ENCODE results near the gene ASCC2. TPM values are rescaled to one million over a fixed set of nuclear protein-coding genes. Genes with fewer than 3 reads are reported as not detected.

Gene ASCC2
- total RNA-seq, 1 experiment from 2014 or later: 43.6 TPM

- H3K27ac Mint-ChIP-seq: no peak overlapping the region
- CTCF ChIA-PET: interaction anchor here (0.7 to 2.2 kb wide), 7 partner anchors 11 to 347 kb away, joined by 3 to 6 read pairs (median 3); partner anchors contain the start of gene ZMAT5
- H3K4me3 Mint-ChIP-seq: no peak overlapping the region
- DNase-seq (ENCODE audit: low spot score) (no peak), ATAC-seq (no peak)
- H3K36me3 Mint-ChIP-seq: peaks cover 6% of the 10 kb centered on the region
- H3K27me3 Mint-ChIP-seq (ENCODE audit: low read depth): no peaks in the 10 kb centered on the region; the same call in 1 of the 2 replicates
- TF ChIP-seq ZMAT4 (CRISPR knock-in tag; IDR thresholded peaks at IDR 0.05): no peak
- TF ChIP-seq, protein P1, sequence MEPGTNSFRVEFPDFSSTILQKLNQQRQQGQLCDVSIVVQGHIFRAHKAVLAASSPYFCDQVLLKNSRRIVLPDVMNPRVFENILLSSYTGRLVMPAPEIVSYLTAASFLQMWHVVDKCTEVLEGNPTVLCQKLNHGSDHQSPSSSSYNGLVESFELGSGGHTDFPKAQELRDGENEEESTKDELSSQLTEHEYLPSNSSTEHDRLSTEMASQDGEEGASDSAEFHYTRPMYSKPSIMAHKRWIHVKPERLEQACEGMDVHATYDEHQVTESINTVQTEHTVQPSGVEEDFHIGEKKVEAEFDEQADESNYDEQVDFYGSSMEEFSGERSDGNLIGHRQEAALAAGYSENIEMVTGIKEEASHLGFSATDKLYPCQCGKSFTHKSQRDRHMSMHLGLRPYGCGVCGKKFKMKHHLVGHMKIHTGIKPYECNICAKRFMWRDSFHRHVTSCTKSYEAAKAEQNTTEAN (CRISPR knock-in tag; IDR thresholded peaks at IDR 0.05): no peak
- no peak for TF ChIP-seq HMGXB4 (CRISPR knock-in tag; IDR thresholded peaks at IDR 0.05)
- TF ChIP-seq ZNF232 (CRISPR knock-in tag; IDR thresholded peaks at IDR 0.05): no peak
- TF ChIP-seq ZNF219 (CRISPR knock-in tag; IDR thresholded peaks at IDR 0.05; ENCODE audit: borderline replicate concordance): no peak
- no peak for TF ChIP-seq NR3C1 (CRISPR knock-in tag; conservative IDR thresholded peaks at IDR 0.05; ENCODE audit: low read depth)
- TF ChIP-seq GRHL2 (CRISPR knock-in tag; IDR thresholded peaks at IDR 0.05; ENCODE audit: insufficient replicate concordance, severe bottlenecking): no peak
- TF ChIP-seq ATF3 (CRISPR knock-in tag; conservative IDR thresholded peaks at IDR 0.05): no peak
- no peak for TF ChIP-seq RORB (CRISPR knock-in tag; IDR thresholded peaks at IDR 0.05)
- no peak for TF ChIP-seq FOXP1 (CRISPR knock-in tag; IDR thresholded peaks at IDR 0.05; ENCODE audit: borderline replicate concordance)
- TF ChIP-seq ZNF416 (CRISPR knock-in tag; IDR thresholded peaks at IDR 0.05): no peak
- no peak for TF ChIP-seq NR1H2 (CRISPR knock-in tag; IDR thresholded peaks at IDR 0.05)
- no peak for TF ChIP-seq MYBL2 (CRISPR knock-in tag; IDR thresholded peaks at IDR 0.05)
- no peak for TF ChIP-seq FOXK1 (CRISPR knock-in tag; IDR thresholded peaks at IDR 0.05)
- TF ChIP-seq ESRRA (CRISPR knock-in tag; IDR thresholded peaks at IDR 0.05; ENCODE audit: borderline replicate concordance): no peak
- H3K9me3 Mint-ChIP-seq: no peaks in the 10 kb centered on the region
- POLR2A ChIA-PET: no interaction called here
- peaks cover 5% of the 10 kb centered on the region for H3K4me1 Mint-ChIP-seq
Measured at GRCh38 chr22:29741926-29742325, 96.1 kb downstream of the ASCC2 start.

GRCh38 chr22:29740216-29740615, 97.9 kb downstream of the ASCC2 start:
- Mint-ChIP-seq H3K36me3 (peaks cover 4% of the 10 kb centered on the region; the same call in 1 of the 2 replicates), H3K27ac (no peak overlapping the region)
- no peak for DNase-seq (ENCODE audit: low spot score)
- TF ChIP-seq KAT7 (CRISPR knock-in tag; IDR thresholded peaks at IDR 0.05; ENCODE audit: borderline replicate concordance) (no peak), CBFB (CRISPR knock-in tag; IDR thresholded peaks at IDR 0.05; ENCODE audit: low read depth) (no peak), ZNF138 (CRISPR knock-in tag; conservative IDR thresholded peaks at IDR 0.05) (no peak), CREM (CRISPR knock-in tag; IDR thresholded peaks at IDR 0.05) (no peak), ETV6 (CRISPR knock-in tag; IDR thresholded peaks at IDR 0.05) (no peak), FOXP4 (CRISPR knock-in tag; IDR thresholded peaks at IDR 0.05) (no peak), NFYB (CRISPR knock-in tag; conservative IDR thresholded peaks at IDR 0.05; ENCODE audit: low read depth) (no peak), ATF1 (CRISPR knock-in tag; IDR thresholded peaks at IDR 0.05) (no peak), HMGXB4 (CRISPR knock-in tag; IDR thresholded peaks at IDR 0.05) (no peak), NR2C2 (CRISPR knock-in tag; IDR thresholded peaks at IDR 0.05) (no peak)
- TF ChIP-seq, protein P2, sequence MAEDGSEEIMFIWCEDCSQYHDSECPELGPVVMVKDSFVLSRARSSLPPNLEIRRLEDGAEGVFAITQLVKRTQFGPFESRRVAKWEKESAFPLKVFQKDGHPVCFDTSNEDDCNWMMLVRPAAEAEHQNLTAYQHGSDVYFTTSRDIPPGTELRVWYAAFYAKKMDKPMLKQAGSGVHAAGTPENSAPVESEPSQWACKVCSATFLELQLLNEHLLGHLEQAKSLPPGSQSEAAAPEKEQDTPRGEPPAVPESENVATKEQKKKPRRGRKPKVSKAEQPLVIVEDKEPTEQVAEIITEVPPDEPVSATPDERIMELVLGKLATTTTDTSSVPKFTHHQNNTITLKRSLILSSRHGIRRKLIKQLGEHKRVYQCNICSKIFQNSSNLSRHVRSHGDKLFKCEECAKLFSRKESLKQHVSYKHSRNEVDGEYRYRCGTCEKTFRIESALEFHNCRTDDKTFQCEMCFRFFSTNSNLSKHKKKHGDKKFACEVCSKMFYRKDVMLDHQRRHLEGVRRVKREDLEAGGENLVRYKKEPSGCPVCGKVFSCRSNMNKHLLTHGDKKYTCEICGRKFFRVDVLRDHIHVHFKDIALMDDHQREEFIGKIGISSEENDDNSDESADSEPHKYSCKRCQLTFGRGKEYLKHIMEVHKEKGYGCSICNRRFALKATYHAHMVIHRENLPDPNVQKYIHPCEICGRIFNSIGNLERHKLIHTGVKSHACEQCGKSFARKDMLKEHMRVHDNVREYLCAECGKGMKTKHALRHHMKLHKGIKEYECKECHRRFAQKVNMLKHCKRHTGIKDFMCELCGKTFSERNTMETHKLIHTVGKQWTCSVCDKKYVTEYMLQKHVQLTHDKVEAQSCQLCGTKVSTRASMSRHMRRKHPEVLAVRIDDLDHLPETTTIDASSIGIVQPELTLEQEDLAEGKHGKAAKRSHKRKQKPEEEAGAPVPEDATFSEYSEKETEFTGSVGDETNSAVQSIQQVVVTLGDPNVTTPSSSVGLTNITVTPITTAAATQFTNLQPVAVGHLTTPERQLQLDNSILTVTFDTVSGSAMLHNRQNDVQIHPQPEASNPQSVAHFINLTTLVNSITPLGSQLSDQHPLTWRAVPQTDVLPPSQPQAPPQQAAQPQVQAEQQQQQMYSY (CRISPR knock-in tag; IDR thresholded peaks at IDR 0.05): no peak

More at GRCh38 chr22:29740216-29740615, 97.9 kb downstream of the ASCC2 start:
- H3K4me3 Mint-ChIP-seq: no peak overlapping the region
- POLR2A ChIA-PET: no interaction called here
- no peak for ATAC-seq
- peaks cover 5% of the 10 kb centered on the region for H3K4me1 Mint-ChIP-seq
- H3K9me3 Mint-ChIP-seq: no peaks in the 10 kb centered on the region
- H3K27me3 Mint-ChIP-seq (ENCODE audit: low read depth): no peaks in the 10 kb centered on the region
- CTCF ChIA-PET: interaction anchor here (1.1 kb wide), 1 partner anchor 50 kb away, joined by 6 read pairs; no protein-coding TSS in a partner anchor

Data from WTC11 (cell line).